H1 (cell line): ENCODE measurements around the gene SLC37A3. TPM values are rescaled to one million over a fixed set of nuclear protein-coding genes. Genes with fewer than 3 reads are reported as not detected.

ENCODE experiments used
- CTCF ChIA-PET: fragments of 300-600 bp; sonication (Branson Sonifier 250); formaldehyde crosslinking; loops from one replicate; lab custom pipeline; 2021; ENCODE audit not compliant: partially characterized antibody; lab: Charles Lee
- POLR2A ChIA-PET: fragments of 300-600 bp; sonication (Branson Sonifier 250); formaldehyde crosslinking; loops from one replicate; lab custom pipeline; 2021; ENCODE audit warnings: inconsistent platforms; ENCODE audit not compliant: partially characterized antibody; lab: Charles Lee
- DNase-seq, 2 experiments: peaks; one replicate each; pipeline versions ENCODE4 v3.0.0 to v3.0.0-alpha.2; 2010 to 2022; ENCODE audit warnings: low spot score in 2 of 2, low read depth in 1 of 2, mixed read lengths in 1 of 2
- FAIRE-seq: peaks from 2 replicates; lab custom pipeline; 2011; peaks lifted over from hg19 to GRCh38; lab: Jason Lieb, UNC
- H2AFZ ChIP-seq: 2 replicates; pipeline ENCODE4 v1.8.1; 2012; ENCODE audit warnings: low read length, inconsistent platforms
- H2AK5ac ChIP-seq: 2 replicates; pipeline ENCODE4 v1.6.1; 2013; ENCODE audit warnings: low read depth, low read length
- H2BK120ac ChIP-seq: replicated peaks from 2 replicates; pipeline ENCODE3; 2013; ENCODE audit warnings: low read depth, low read length, inconsistent platforms
- H2BK12ac ChIP-seq: 2 replicates; pipeline ENCODE4 v1.6.1; 2013; ENCODE audit warnings: low read depth, low read length
- H2BK15ac ChIP-seq: 2 replicates; pipeline ENCODE4 v1.6.1; 2013; ENCODE audit warnings: low read length
- H2BK20ac ChIP-seq: 2 replicates; pipeline ENCODE4 v1.6.1; 2013; ENCODE audit warnings: low read length
- H2BK5ac ChIP-seq: 2 replicates; pipeline ENCODE4 v1.6.1; 2013; ENCODE audit warnings: low read depth, low read length
- H3K14ac ChIP-seq: 2 replicates; pipeline ENCODE4 v1.6.1; 2013; ENCODE audit warnings: inconsistent platforms; ENCODE audit not compliant: insufficient read length
- H3K18ac ChIP-seq: 2 replicates; pipeline ENCODE4 v1.6.1; 2013; ENCODE audit warnings: low read length; ENCODE audit errors: extremely low read depth
- H3K23ac ChIP-seq: 2 replicates; pipeline ENCODE4 v1.6.1; 2013; ENCODE audit warnings: inconsistent platforms; ENCODE audit not compliant: insufficient read length
- H3K23me2 ChIP-seq: 2 replicates; pipeline ENCODE4 v1.6.1; 2013; ENCODE audit warnings: low read depth, low read length
- H3K27ac ChIP-seq: 2 replicates; pipeline ENCODE4 v1.6.1; 2011; ENCODE audit warnings: low read depth, low read length, inconsistent platforms
- H3K27me3 ChIP-seq, 4 experiments: replicated peaks in 1 of 4; 1 replicate in 1 of 4; 2 replicates in 3 of 4; pipeline versions ENCODE4 v1.6.1 to v1.8.1; 2011 to 2013; ENCODE audit warnings: low read length in 3 of 4, mild to moderate bottlenecking in 3 of 4, inconsistent platforms in 2 of 4, mixed read lengths in 2 of 4, moderate library complexity in 1 of 4; ENCODE audit not compliant: control insufficient read depth in 3 of 4, insufficient read depth in 3 of 4; ENCODE audit errors: extremely low read depth in 1 of 4
- H3K36me3 ChIP-seq, 4 experiments: 2 replicates each; pipeline versions ENCODE4 v1.6.1 to v1.8.1; 2011 to 2013; ENCODE audit warnings: mild to moderate bottlenecking in 4 of 4, low read length in 3 of 4, moderate library complexity in 2 of 4, control low read depth in 1 of 4, inconsistent platforms in 1 of 4; ENCODE audit not compliant: insufficient read depth in 4 of 4, control insufficient read depth in 2 of 4
- H3K4ac ChIP-seq: replicated peaks from 2 replicates; pipeline ENCODE3; 2013; ENCODE audit warnings: low read length, low read depth, mixed read lengths, inconsistent platforms; ENCODE audit not compliant: insufficient read length
- H3K4me1 ChIP-seq, 4 experiments: replicated peaks in 1 of 4; 1 replicate in 1 of 4; 2 replicates in 3 of 4; pipeline versions ENCODE4 v1.6.1 to v1.8.1; 2011 to 2013; ENCODE audit warnings: low read length in 3 of 4, inconsistent platforms in 2 of 4, mixed read lengths in 1 of 4; ENCODE audit not compliant: insufficient read depth in 4 of 4, control insufficient read depth in 3 of 4
- H3K4me2 ChIP-seq, 2 experiments: 2 replicates each; pipeline versions ENCODE4 v1.6.1 to v1.8.1; 2011 to 2013; ENCODE audit warnings: low read depth in 2 of 2, low read length in 2 of 2, control low read depth in 1 of 2, inconsistent platforms in 1 of 2, mild to moderate bottlenecking in 1 of 2; ENCODE audit not compliant: insufficient read depth in 1 of 2
- H3K4me3 ChIP-seq, 4 experiments: fragments of 200-600, 300-600 bp in 1 of 4; sonication (generic), shearing (Covaris generic), sonication (Bioruptor Twin) in 1 of 4; 2 replicates each; pipeline versions ENCODE4 v1.5.1 to v1.8.1; 2011 to 2016; ENCODE audit warnings: low read length in 4 of 4, low read depth in 3 of 4, control low read depth in 2 of 4, inconsistent platforms in 2 of 4, mild to moderate bottlenecking in 2 of 4, mixed read lengths in 1 of 4, moderate library complexity in 1 of 4; ENCODE audit not compliant: insufficient read depth in 2 of 4; ENCODE audit errors: extremely low read depth in 1 of 4
- H3K56ac ChIP-seq: replicated peaks from 2 replicates; pipeline ENCODE3; 2013; ENCODE audit warnings: low read depth, mild to moderate bottlenecking, mixed read lengths, low read length, inconsistent platforms; ENCODE audit not compliant: insufficient read length
- H3K79me1 ChIP-seq: 2 replicates; pipeline ENCODE4 v1.6.1; 2013; ENCODE audit warnings: low read depth, low read length, control low read depth
- H3K79me2 ChIP-seq, 2 experiments: 2 replicates each; pipeline versions ENCODE4 v1.6.1 to v1.8.1; 2012 to 2013; ENCODE audit warnings: low read length in 2 of 2, mild to moderate bottlenecking in 2 of 2, inconsistent platforms in 1 of 2; ENCODE audit not compliant: insufficient read depth in 2 of 2, control insufficient read depth in 1 of 2
- H3K9ac ChIP-seq, 4 experiments: replicated peaks in 1 of 4; 1 replicate in 1 of 4; 2 replicates in 3 of 4; pipeline versions ENCODE4 v1.6.1 to v1.8.1; 2011 to 2013; ENCODE audit warnings: low read depth in 3 of 4, low read length in 3 of 4, control low read depth in 2 of 4, mild to moderate bottlenecking in 2 of 4, moderate library complexity in 2 of 4, inconsistent platforms in 1 of 4; ENCODE audit errors: extremely low read depth in 1 of 4
- H3K9me3 ChIP-seq, 2 experiments: 2 replicates each; pipeline versions ENCODE4 v1.6.1 to v1.8.1; 2012 to 2013; ENCODE audit warnings: mild to moderate bottlenecking in 2 of 2, moderate library complexity in 2 of 2, control low read depth in 1 of 2, inconsistent platforms in 1 of 2, low read depth in 1 of 2, low read length in 1 of 2, mixed read lengths in 1 of 2; ENCODE audit not compliant: insufficient read depth in 2 of 2
- H4K20me1 ChIP-seq, 2 experiments: replicated peaks in 1 of 2; 2 replicates each; pipeline versions ENCODE3 to v1.8.1; 2011 to 2013; ENCODE audit warnings: inconsistent platforms in 2 of 2, low read length in 2 of 2, mild to moderate bottlenecking in 1 of 2; ENCODE audit not compliant: insufficient read depth in 2 of 2, control insufficient read depth in 1 of 2
- H4K5ac ChIP-seq: 2 replicates; pipeline ENCODE4 v1.6.1; 2013; ENCODE audit warnings: low read length, low read depth, mixed read lengths, inconsistent platforms; ENCODE audit not compliant: insufficient read length
- H4K8ac ChIP-seq: 2 replicates; pipeline ENCODE4 v1.8.0; 2013; ENCODE audit warnings: mild to moderate bottlenecking, moderate library complexity, low read length, inconsistent platforms; ENCODE audit not compliant: insufficient read depth; ENCODE audit errors: extremely low read depth
- H4K91ac ChIP-seq: replicated peaks from 2 replicates; pipeline ENCODE3; 2013; ENCODE audit warnings: low read length, mixed read lengths, inconsistent platforms; ENCODE audit not compliant: insufficient read length
- ASH2L ChIP-seq: fragments of 200-600, 300-600 bp; sonication (generic); IDR thresholded peaks from one replicate; pipeline ENCODE4 v1.7.1; 2017; ENCODE audit warnings: low read length
- CHD1 ChIP-seq: IDR thresholded peaks from 2 replicates; pipeline ENCODE4 v1.6.1; 2012; ENCODE audit warnings: low read depth, low read length, improper control_type of control experiment
- CHD2 ChIP-seq: IDR thresholded peaks from 2 replicates; pipeline ENCODE4 v1.6.1; 2012; ENCODE audit warnings: low read length, improper control_type of control experiment
- JUND ChIP-seq: IDR thresholded peaks from 2 replicates; pipeline ENCODE4 v1.6.1; 2011; ENCODE audit warnings: mild to moderate bottlenecking, improper control_type of control experiment, low read length
- KDM5A ChIP-seq: fragments of 200-600 bp; IDR thresholded peaks from 2 replicates; pipeline ENCODE4 v1.7.1; 2012; ENCODE audit warnings: mild to moderate bottlenecking, low read length, inconsistent platforms, mixed read lengths
- NRF1 ChIP-seq: IDR thresholded peaks from 2 replicates; pipeline ENCODE4 v1.6.1; 2011; ENCODE audit warnings: mild to moderate bottlenecking, low read depth, low read length, improper control_type of control experiment
- RFX5 ChIP-seq: IDR thresholded peaks from 2 replicates; pipeline ENCODE4 v1.6.1; 2011; ENCODE audit warnings: low read depth, low read length, improper control_type of control experiment, borderline replicate concordance
- RNF2 ChIP-seq: fragments of 200-900, 300-1000 bp; sonication (generic); IDR thresholded peaks from 2 replicates; pipeline ENCODE4 v1.7.1; 2016; ENCODE audit warnings: borderline replicate concordance, low read depth, mild to moderate bottlenecking, antibody characterized with exemption, low read length; ENCODE audit not compliant: poor library complexity, severe bottlenecking; ENCODE audit errors: missing control alignments
- SP1 ChIP-seq: IDR thresholded peaks from 2 replicates; pipeline ENCODE4 v1.6.1; 2011; ENCODE audit warnings: low read depth, low read length
- SRF ChIP-seq: IDR thresholded peaks from 2 replicates; pipeline ENCODE4 v1.6.1; 2011; ENCODE audit warnings: mild to moderate bottlenecking, low read depth, low read length, moderate library complexity
- USF2 ChIP-seq: IDR thresholded peaks from 2 replicates; pipeline ENCODE4 v1.6.1; 2011; ENCODE audit warnings: low read length, improper control_type of control experiment
- ZNF274 ChIP-seq: IDR thresholded peaks from 2 replicates; pipeline ENCODE4 v1.7.0; 2012; ENCODE audit warnings: low read length, borderline replicate concordance; ENCODE audit errors: extremely low read depth
- WGBS, 2 experiments: shearing (Covaris generic) in 1 of 2; methylation state at CpG; one replicate each; pipeline versions ENCODE4 v1.1.6 to v1.1.7; 2013 to 2015; ENCODE audit warnings: low lambda C conversion rate in 2 of 2, mixed read lengths in 2 of 2, inconsistent platforms in 1 of 2, low coverage in 1 of 2, missing lambda C conversion rate in 1 of 2; ENCODE audit not compliant: insufficient replicate concordance in 2 of 2, insufficient coverage in 1 of 2, insufficient read length in 1 of 2; ENCODE audit errors: extremely low coverage in 1 of 2, missing lambda C conversion rate in 1 of 2; 5-methylcytosine and 5-hydroxymethylcytosine counted together
- polyA plus RNA-seq, 7 experiments: library from polyadenylated mRNA; depleted of rRNA in 3 of 7; stranded (reverse) in 5 of 7; unstranded in 2 of 7; fragments of >200 nt in 5 of 7; fragments of 200-250 nt in 2 of 7; gene quantifications; 1 replicate in 5 of 7; 2 replicates in 1 of 7; 4 replicates in 1 of 7; pipeline versions ENCODE4 v1.2.1 to v1.2.3, GENCODE V29; 2011 to 2013; ENCODE audit warnings: missing spikeins in 2 of 7, mixed read lengths in 2 of 7
- total RNA-seq: library from RNA; stranded (reverse); fragmentation: NEBNext Ultra II Directional; extraction: Animal tissue kit (Norgen Biotek cat#: 25700); gene quantifications from 2 replicates; pipeline ENCODE4 v1.2.1, GENCODE V29; 2021

Gene SLC37A3
- total and polyA plus RNA-seq, 2 of the 8 experiments (the other 6 are each of a cell fraction or from before 2014, with no cell fraction given): 58.2 to 71.0 TPM

DNA sequence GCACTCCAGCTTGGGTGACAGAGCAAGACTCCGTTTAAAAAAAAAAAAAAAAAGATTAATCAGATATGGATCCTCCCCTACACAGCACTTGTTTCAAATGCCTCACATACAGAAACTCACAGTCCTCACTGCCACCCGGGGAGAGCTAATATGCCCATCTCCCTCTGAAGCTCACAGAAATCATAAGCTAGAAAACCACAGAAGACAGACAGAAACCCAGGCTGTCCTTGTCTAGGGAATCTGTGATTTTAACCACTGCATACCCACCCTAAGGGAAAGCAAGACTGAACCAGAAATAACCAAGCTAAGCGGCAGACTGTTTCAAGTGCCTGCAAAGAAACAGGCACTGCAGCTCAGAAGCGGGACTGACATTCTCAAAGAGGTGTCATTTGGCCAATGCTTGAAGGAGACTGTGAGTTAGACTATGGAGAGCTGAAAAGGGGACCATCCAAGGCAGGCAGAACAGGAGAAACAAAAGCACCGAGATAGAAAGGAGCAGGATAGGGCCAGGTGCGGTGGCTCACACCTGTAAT lies 37.6 kb downstream of the SLC37A3 start:
- no peaks in the 10 kb centered on the region for H3K27me3 ChIP-seq
- ChIA-PET CTCF (interaction anchor here (0.9 kb wide), 1 partner anchor 132 kb away, joined by 4 read pairs; no protein-coding TSS in a partner anchor), POLR2A (interaction anchor here (1.5 kb wide), 1 partner anchor 9 kb away, joined by 3 read pairs; no protein-coding TSS in a partner anchor)
- H2AFZ ChIP-seq: no peak overlapping the region
- WGBS, 2 experiments: 92% methylated on average over 4 of the region's 6 CpGs; no CpG with 5 or more reads in 1 of the 2 experiments
- no peak overlapping the region for H3K9ac ChIP-seq
- no peak overlapping the region for H2BK15ac ChIP-seq
- no peaks in the 10 kb centered on the region for H3K23me2 ChIP-seq
- no peak overlapping the region for H3K14ac ChIP-seq
- H4K91ac ChIP-seq: no peak overlapping the region
- no peak overlapping the region for H4K5ac ChIP-seq
- no peak overlapping the region for H3K4me3 ChIP-seq
- H3K79me1 ChIP-seq: no peaks in the 10 kb centered on the region
- H4K20me1 ChIP-seq: no peaks in the 10 kb centered on the region
- H3K4me1 ChIP-seq: no peaks in the 10 kb centered on the region
- TF ChIP-seq RNF2 (no peak), NRF1 (no peak), CHD1 (no peak), SRF (no peak), KDM5A (no peak), ZNF274 (no peak), CHD2 (no peak), ASH2L (no peak), JUND (no peak), SP1 (no peak), RFX5 (no peak), USF2 (no peak)
- TF ChIP-seq, all 59 proteins: peak for 0
- H2AK5ac ChIP-seq: no peak overlapping the region
- H2BK120ac ChIP-seq: no peak overlapping the region
- H3K56ac ChIP-seq: no peak overlapping the region
- DNase-seq (no peak), FAIRE-seq (no peak)
- no peak overlapping the region for H3K23ac ChIP-seq
- no peak overlapping the region for H2BK5ac ChIP-seq
- no peak overlapping the region for H3K27ac ChIP-seq
- no peak overlapping the region for H2BK20ac ChIP-seq
- H3K9me3 ChIP-seq: no peaks in the 10 kb centered on the region
- H3K36me3 ChIP-seq: peaks cover 0 to 39% (median 7%) of the 10 kb centered on the region in 4 experiments; a peak in 3 of 8 replicates
- no peak overlapping the region for H3K4ac ChIP-seq
- H3K79me2 ChIP-seq: no peaks in the 10 kb centered on the region
- H2BK12ac ChIP-seq: no peak overlapping the region
- H4K8ac ChIP-seq: no peak overlapping the region; the same call in 1 of the 2 replicates
- H3K4me2 ChIP-seq: no peak overlapping the region
- H3K18ac ChIP-seq: no peak overlapping the region
